Adrenal gland (tissue), 5 donors: ENCODE data around the gene TTLL12.

Experiments
- CTCF ChIP-seq, 6 experiments: fragments of 450-650 bp in 4 of 6; fragments of 200-600 bp in 2 of 6; sonication (generic) in 1 of 6; IDR thresholded peaks; 1 replicate in 5 of 6; 2 replicates in 1 of 6; pipeline versions ENCODE4 v1.5.1 to v1.8.0; 2016 to 2021; ENCODE audit warnings: antibody characterized with exemption in 6 of 6, mild to moderate bottlenecking in 2 of 6, moderate library complexity in 1 of 6
- POLR2A ChIP-seq, 2 donors: fragments of 450-650 bp; IDR thresholded peaks; one replicate each; pipeline ENCODE4 v1.6.1; 2017; ENCODE audit warnings: antibody characterized with exemption in 2 of 2, mild to moderate bottlenecking in 2 of 2, moderate library complexity in 1 of 2
- donor health status: DM: no; HTN: no; CAD: no.

GRCh38 chr22:43227239-43227630, 40.3 kb upstream of the TTLL12 start:
- TF ChIP-seq CTCF (IDR thresholded peaks at IDR 0.05): no peak
- no peak for TF ChIP-seq POLR2A (IDR thresholded peaks at IDR 0.05)
